ENCODE data around the gene DCAF5. TPM values are rescaled to one million over a fixed set of nuclear protein-coding genes. Genes with fewer than 3 reads are reported as not detected.
"Not testable (repeated sequence)": the region's sequence is repeated elsewhere in the genome, so short reads cannot be mapped to it uniquely, and the experiment has no call there.

The DCAF5 gene
- total RNA-seq, 2 donors from 2014 or later, result 52.3 to 53.5 TPM

DNA sequence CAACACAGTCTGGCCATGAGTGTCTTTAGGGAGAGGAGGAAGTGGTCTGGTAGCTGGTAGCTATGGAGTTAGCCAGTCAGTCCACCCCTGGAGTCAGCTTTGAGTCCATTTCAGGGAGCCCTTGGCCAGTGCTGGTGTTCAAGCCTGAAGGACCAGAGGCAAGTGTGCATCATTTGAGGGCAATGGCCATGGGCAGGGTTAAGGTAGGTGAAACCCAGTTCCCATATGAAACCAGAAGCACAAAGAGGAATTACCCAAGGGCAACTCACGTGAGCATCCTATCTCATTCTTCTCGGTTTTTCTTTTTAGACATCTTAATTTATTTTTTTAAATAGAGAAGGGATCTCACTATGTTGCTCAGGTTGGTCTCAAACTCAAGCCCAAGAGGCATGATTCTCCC, 112.6 kb downstream of the DCAF5 start:
- DNase-seq, result no peak
- H3K4me3 Mint-ChIP-seq, result no peak overlapping the region
- H3K36me3 Mint-ChIP-seq (ENCODE audit: insufficient read depth in 2 of 2), result no peaks in the 10 kb centered on the region
- no peak overlapping the region for H3K27ac Mint-ChIP-seq
- H3K4me1 Mint-ChIP-seq (ENCODE audit: low read depth), result peaks cover 17% of the 10 kb centered on the region
- no peaks in the 10 kb centered on the region for H3K9me3 Mint-ChIP-seq
- no peak for ATAC-seq (replicated peaks in 1 of 2)
- peaks cover 75% of the 10 kb centered on the region for H3K27me3 Mint-ChIP-seq (ENCODE audit: low read depth)

DNA sequence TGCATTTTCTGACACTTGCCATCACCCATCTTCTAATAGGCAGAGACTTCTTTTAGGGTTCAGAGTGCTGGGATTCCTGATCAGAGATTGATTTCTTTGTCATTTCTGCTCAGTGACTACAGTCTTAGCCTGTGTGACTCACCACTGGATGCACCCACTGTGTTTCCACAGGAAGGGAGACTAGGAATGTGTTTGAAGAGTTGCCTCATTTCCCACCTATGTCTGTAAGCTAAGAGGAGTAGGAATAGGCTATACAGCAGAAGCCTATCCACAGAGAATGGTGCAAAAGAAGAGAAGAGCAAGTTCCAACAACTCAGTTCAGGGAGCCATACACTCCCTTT, 113.7 kb downstream of the DCAF5 start:
- H3K4me1 Mint-ChIP-seq (ENCODE audit: low read depth), result peaks cover 19% of the 10 kb centered on the region
- peaks cover 77% of the 10 kb centered on the region for H3K27me3 Mint-ChIP-seq (ENCODE audit: low read depth)
- DNase-seq, result no peak
- H3K4me3 Mint-ChIP-seq, result no peak overlapping the region
- H3K27ac Mint-ChIP-seq, result no peak overlapping the region
- no peak for ATAC-seq (replicated peaks in 1 of 2)
- H3K9me3 Mint-ChIP-seq, result no peaks in the 10 kb centered on the region
- no peaks in the 10 kb centered on the region for H3K36me3 Mint-ChIP-seq (ENCODE audit: insufficient read depth in 2 of 2)

DNA sequence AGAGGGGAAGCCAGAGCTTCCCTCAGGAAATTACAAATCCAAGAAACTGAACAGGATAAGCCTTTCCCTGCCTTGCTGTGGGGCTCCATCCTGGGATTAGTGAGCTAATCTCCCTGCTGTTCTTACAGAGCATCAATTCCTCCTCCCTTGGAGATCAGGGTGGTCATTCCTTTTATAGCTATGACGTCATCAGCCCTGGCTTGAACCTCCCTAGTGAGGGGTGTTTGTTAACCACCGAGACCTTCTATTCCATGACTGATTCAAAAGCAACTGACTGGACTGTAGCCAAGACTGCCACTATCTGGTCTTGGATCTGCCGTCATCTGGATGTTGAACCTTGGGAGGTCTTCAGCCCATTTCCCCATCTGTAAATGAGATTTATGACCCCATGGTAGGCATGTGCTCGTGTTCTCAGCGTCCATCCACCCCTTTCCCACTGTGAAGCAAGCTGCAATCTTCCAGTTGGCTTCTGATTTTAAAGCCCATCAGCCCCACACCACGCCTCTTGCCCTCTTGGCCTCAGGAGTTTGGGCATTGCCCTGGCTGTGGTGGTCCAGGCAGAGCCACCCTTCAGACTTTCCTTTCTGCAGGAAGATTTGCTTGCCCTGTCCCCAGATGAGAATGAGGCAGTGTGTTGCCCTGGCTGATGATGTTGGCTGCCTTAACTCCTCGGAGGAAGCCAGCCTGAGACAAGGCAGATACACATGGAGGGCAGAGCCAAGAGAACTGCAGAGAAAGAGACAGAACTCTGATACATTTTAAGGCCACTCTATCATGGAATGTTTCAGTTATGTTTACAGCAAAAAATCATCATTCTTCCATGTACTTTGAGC, 114.2 kb downstream of the DCAF5 start:
- Mint-ChIP-seq H3K9me3 (no peaks in the 10 kb centered on the region), H3K36me3 (ENCODE audit: insufficient read depth in 2 of 2) (no peaks in the 10 kb centered on the region), H3K27ac (no peak overlapping the region), H3K4me3 (no peak overlapping the region), H3K27me3 (ENCODE audit: low read depth) (peaks cover 72% of the 10 kb centered on the region), H3K4me1 (ENCODE audit: low read depth) (peaks cover 16% of the 10 kb centered on the region)
- DNase-seq, result no peak
- no peak for ATAC-seq (replicated peaks in 1 of 2)

DNA sequence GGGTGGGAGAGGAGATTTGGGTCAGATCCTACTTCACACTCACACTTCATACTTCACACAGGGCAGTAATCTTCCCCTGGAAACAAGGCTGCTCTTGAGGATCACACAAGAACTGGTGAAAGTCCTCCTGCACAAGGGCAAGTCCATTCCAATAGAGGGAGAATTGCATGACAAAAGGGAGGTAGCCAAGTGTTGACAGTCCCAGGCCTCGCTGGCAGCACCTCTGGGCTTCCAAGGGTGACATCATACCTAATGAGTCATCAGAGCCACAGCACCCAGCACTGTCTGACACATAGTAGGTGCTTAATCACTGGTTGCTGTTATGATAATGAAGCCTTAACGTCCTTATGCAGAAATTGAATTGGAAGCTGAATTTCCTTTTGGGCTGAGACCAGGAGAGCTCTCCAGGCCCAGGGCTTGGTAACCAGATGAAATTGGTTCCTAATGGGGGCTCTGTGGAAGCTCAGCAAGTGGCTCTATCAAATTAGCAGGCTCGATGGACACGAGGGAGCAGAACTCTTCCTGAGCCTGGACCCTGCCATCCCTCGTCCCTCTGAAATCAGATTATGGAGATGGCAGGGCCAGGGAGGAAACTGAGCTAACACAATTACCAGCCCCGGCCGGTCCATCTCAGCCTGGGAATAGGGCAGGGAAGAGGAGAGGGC, 115.0 kb downstream of the DCAF5 start:
- H3K36me3 Mint-ChIP-seq (ENCODE audit: insufficient read depth in 2 of 2), result no peaks in the 10 kb centered on the region
- DNase-seq (peak in 1 of 2 donors; percentile 16), ATAC-seq (replicated peaks in 1 of 2) (peak; percentile 41 to 62)
- H3K4me1 Mint-ChIP-seq (ENCODE audit: low read depth), result peaks cover 9% of the 10 kb centered on the region
- no peaks in the 10 kb centered on the region for H3K9me3 Mint-ChIP-seq
- peaks cover 64% of the 10 kb centered on the region for H3K27me3 Mint-ChIP-seq (ENCODE audit: low read depth)
- H3K4me3 Mint-ChIP-seq, result no peak overlapping the region
- no peak overlapping the region for H3K27ac Mint-ChIP-seq

DNA sequence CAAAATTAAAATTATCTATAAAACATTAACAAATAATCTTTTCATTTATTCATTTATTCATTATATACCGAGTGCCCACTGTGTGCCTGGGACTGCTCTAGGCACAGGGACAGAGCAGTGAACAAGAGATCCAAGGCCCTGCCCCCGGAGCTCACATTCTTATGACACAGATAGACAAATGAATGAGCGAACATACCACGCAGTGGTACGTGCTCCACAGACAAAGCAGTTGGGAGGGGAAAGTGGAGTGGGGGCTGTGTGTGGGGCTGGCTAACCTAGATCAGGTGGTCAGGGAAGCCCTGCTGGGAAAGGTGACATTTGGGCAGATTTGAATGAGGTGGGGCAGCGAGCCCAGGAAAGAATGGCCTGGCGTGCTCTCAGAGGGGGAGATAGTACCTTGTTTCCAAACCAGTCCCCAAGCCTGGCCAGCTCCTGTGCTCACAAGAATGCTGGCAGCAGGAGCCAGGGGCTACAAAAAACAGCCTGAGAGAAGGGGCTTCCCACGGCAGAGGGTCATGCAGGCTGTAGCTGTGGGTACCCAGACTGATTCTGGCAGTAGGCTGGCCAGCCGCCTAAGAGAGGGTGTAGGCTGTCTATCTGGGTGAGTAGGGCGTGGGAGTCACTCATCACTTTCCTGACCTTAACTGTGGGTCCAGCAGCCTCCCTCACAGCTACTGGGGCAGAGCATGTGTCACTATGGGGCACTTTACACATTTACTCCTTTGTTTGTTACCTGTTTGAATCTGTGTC, 116.0 kb downstream of the DCAF5 start:
- H3K4me3 Mint-ChIP-seq, result no peak overlapping the region
- H3K9me3 Mint-ChIP-seq, result no peaks in the 10 kb centered on the region
- ATAC-seq (replicated peaks in 1 of 2) (peak; percentile 4 to 10), DNase-seq (no peak)
- no peaks in the 10 kb centered on the region for H3K36me3 Mint-ChIP-seq (ENCODE audit: insufficient read depth in 2 of 2)
- H3K27me3 Mint-ChIP-seq (ENCODE audit: low read depth), result peaks cover 55% of the 10 kb centered on the region
- H3K4me1 Mint-ChIP-seq (ENCODE audit: low read depth), result peaks cover 5% of the 10 kb centered on the region
- no peak overlapping the region for H3K27ac Mint-ChIP-seq

DNA sequence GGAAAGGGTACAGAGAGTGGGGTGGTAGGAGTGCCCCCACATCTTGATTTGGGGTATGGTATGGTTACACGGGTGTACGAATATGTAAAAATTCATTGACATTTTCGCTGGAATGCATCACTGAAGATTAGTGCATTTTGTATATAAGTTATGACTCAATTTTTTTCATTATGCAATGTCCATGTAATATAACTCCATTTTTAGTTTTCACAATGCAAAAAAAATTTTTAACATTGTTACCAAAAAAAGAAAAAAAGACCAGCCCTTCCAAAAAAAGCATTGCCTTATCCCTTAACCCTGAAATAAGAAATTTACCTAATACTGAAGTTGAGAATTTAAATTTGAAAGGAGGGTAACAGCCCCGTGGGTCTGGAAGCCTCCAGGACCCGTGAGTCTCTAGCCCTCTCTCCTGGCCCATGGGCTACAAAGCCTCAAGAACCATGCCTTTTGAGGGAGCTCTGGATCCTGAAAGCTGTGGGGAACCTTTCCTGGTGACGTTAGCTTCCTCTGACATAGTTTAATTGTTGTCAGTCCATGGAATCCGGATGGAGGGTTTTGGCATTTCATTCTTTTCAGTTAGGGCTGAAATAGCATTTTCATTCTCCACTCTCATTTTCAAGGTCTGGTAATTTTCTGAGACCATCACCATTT, 118.2 kb downstream of the DCAF5 start:
- Mint-ChIP-seq H3K4me3 (no peak overlapping the region), H3K27ac (no peak overlapping the region), H3K4me1 (ENCODE audit: low read depth) (peaks cover 5% of the 10 kb centered on the region), H3K36me3 (ENCODE audit: insufficient read depth in 2 of 2) (no peaks in the 10 kb centered on the region), H3K9me3 (no peaks in the 10 kb centered on the region), H3K27me3 (ENCODE audit: low read depth) (peaks cover 43% of the 10 kb centered on the region)
- DNase-seq (no peak), ATAC-seq (replicated peaks in 1 of 2) (no peak)

DNA sequence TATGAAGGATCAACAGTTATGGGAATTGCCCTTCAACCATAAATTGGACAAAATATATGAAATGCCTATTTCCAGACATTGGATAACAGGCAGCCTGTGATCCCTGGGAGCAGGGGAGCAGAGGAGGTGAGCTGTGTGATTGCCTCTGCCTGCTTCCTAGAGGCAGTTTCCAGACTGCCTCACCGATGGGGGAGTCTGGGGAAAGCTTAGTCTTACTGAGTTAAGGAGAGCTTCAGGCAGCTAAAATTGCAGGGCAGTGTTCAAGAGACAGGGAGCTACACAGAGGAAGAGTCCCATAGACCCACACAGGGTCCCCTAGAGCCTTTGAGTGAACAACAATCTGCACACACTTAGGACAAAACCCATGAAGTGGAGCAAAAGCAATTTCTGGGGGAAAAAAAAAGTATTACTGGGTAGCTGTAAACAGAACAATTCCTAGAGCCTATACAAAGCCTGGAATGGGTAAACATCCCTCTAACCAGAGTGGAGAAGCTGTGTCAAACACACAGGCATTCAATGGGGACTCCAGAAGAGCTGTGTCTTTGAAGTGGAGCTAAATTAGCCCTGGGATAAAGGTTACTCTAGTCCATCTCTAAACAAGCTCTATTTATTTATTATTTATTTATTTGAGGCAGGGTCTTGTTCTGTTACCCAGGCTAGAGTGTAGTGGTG, 125.5 kb downstream of the DCAF5 start:
- H3K4me1 Mint-ChIP-seq (ENCODE audit: low read depth), result no peaks in the 10 kb centered on the region
- no peak overlapping the region for H3K27ac Mint-ChIP-seq
- H3K27me3 Mint-ChIP-seq (ENCODE audit: low read depth), result no peaks in the 10 kb centered on the region
- DNase-seq (no peak), ATAC-seq (replicated peaks in 1 of 2) (no peak)
- H3K4me3 Mint-ChIP-seq, result no peak overlapping the region
- no peaks in the 10 kb centered on the region for H3K9me3 Mint-ChIP-seq
- H3K36me3 Mint-ChIP-seq (ENCODE audit: insufficient read depth in 2 of 2), result no peaks in the 10 kb centered on the region

DNA sequence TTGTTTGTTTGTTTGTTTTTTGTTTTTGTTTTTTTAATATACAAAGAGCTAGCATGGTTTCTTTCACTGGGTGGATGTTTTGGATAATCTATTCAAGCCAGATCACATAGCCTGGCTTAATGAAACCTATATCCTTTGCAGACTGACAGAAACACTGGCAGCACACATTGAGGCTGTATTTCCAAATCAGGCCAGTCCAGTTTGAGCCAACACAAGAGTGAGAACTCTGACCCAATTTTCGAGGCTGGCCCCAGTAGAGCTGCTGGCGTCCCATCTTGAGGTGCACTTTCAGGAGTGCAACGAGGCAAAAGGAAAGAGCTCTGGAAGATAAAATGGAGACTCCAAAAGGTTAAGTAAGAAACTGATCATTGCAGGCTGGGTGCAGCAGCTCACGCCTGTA, 129.9 kb downstream of the DCAF5 start:
- DNase-seq (no peak), ATAC-seq (replicated peaks in 1 of 2) (no peak)
- Mint-ChIP-seq H3K27ac (no peak overlapping the region), H3K36me3 (ENCODE audit: insufficient read depth in 2 of 2) (no peaks in the 10 kb centered on the region), H3K4me3 (no peak overlapping the region), H3K9me3 (no peaks in the 10 kb centered on the region), H3K4me1 (ENCODE audit: low read depth) (no peaks in the 10 kb centered on the region), H3K27me3 (ENCODE audit: low read depth) (no peaks in the 10 kb centered on the region)

DNA sequence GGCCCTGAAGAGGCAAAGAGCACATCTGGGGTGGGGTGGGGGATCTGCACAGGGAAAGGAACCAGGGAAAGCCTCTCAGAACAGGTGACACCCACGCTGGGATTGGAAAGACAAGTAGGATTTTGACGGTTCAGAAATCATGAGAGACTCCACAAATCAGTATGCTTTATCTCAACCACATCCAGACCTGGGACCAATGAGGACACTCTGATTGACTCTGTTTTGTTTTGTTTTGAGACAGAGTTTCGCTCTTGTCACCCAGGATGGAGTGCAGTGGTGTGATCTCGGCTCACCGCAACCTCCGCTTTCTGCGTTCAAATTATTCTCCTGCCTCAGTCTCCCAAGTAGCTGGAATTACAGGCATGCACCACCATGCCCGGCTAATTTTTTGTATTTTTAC, 130.8 kb downstream of the DCAF5 start:
- H3K4me1 Mint-ChIP-seq (ENCODE audit: low read depth); H3K27ac Mint-ChIP-seq; H3K36me3 Mint-ChIP-seq (ENCODE audit: insufficient read depth in 2 of 2); H3K9me3 Mint-ChIP-seq; DNase-seq; ATAC-seq (replicated peaks in 1 of 2); H3K4me3 Mint-ChIP-seq; H3K27me3 Mint-ChIP-seq (ENCODE audit: low read depth): not testable (repeated sequence)

DNA sequence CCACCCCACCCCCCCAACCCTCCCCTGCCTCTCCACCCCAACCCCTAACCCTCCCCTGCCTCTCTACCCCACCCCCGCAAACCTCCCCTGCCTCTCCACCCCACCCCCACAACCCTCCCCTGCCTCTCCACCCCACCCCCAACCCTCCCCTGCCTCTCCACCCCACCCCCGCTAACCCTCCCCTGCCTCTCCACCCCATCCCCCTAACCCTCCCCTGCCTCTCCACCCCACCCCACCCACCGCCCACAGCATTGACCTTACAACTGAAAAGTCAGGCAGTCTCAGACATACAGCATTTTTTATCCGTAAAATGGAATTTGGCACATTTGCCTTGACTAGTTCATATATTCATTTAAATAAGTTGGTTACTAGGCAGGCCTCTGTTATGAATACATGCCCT, 135.2 kb downstream of the DCAF5 start:
- DNase-seq (no peak), ATAC-seq (replicated peaks in 1 of 2) (no peak)
- Mint-ChIP-seq H3K9me3 (no peaks in the 10 kb centered on the region), H3K27ac (no peak overlapping the region), H3K36me3 (ENCODE audit: insufficient read depth in 2 of 2) (no peaks in the 10 kb centered on the region), H3K4me3 (no peak overlapping the region), H3K27me3 (ENCODE audit: low read depth) (no peaks in the 10 kb centered on the region), H3K4me1 (ENCODE audit: low read depth) (no peaks in the 10 kb centered on the region)

DNA sequence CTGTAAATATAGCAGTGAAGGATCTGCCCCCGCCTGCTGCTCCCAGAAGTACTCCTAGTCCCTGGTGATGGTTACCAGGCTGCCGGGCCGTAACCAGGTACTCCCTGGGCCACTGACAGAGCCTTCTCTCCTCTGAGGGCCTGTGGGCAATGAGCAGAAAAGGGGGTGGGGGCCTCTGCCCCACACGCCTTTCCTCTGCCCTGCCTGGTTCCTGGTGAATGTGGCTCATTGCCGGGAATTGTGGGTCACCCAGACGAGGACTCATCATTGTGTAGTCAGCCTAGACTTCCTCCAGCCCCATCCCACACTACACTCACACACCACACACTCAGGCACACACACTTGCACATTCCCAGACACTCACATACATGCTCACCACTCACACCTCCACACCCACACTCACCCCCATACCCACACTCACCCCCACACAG, 138.1 kb downstream of the DCAF5 start:
- peaks cover 5% of the 10 kb centered on the region for H3K4me1 Mint-ChIP-seq (ENCODE audit: low read depth)
- H3K4me3 Mint-ChIP-seq, result no peak overlapping the region
- DNase-seq (no peak), ATAC-seq (replicated peaks in 1 of 2) (no peak)
- H3K9me3 Mint-ChIP-seq, result no peaks in the 10 kb centered on the region
- no peak overlapping the region for H3K27ac Mint-ChIP-seq
- no peaks in the 10 kb centered on the region for H3K27me3 Mint-ChIP-seq (ENCODE audit: low read depth)
- no peaks in the 10 kb centered on the region for H3K36me3 Mint-ChIP-seq (ENCODE audit: insufficient read depth in 2 of 2)

DNA sequence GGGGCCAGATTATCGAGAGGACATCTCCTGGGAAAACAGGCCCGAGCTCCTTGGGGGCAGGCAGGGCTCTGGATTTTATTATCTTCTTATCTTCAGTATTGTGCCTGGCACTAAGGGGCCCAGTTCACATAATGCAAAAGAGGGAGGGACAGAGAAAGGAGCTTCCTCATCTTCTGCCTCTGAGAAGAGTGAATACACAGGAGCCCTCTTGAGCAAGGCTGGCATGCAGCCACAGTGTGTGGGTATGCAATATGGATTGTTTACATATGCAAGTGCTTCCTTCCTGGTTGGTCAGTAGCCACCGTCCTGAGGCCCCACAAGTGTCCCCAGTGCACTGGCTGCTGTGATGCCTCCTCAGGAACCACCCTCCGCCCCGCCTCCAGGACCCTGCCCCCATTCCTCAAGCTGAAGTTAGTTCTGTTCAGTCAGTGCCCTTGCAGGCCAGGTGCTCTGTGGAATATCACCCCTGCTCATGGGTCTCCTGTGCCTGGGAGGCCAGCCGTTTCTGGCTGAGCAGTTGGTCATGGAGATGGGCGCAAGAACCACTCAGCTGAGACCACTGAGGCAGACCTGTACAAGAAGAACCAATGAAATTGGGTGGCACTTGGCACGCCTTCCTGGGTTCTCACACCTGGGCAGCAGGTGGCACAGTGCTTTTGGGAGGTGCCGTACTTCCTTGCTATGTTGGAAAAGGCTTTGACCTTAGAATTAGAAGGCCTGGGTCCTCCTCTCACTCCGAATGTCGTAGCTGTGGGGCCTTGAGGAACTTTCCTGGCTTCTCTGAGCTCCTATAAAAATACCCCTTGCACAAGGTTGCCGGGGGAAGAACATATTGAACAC, 138.8 kb downstream of the DCAF5 start:
- H3K9me3 Mint-ChIP-seq, result no peaks in the 10 kb centered on the region
- ATAC-seq (replicated peaks in 1 of 2) (no peak), DNase-seq (no peak)
- H3K27me3 Mint-ChIP-seq (ENCODE audit: low read depth), result no peaks in the 10 kb centered on the region
- peaks cover 5% of the 10 kb centered on the region for H3K4me1 Mint-ChIP-seq (ENCODE audit: low read depth)
- no peak overlapping the region for H3K27ac Mint-ChIP-seq
- no peak overlapping the region for H3K4me3 Mint-ChIP-seq
- H3K36me3 Mint-ChIP-seq (ENCODE audit: insufficient read depth in 2 of 2), result no peaks in the 10 kb centered on the region

Measured in activated T-cell treated with anti-CD3 and anti-CD28 coated beads, Interleukin-2, amount 50 U/mL, for 72 hours (primary cell).